MCF 10A (cell line): ENCODE data around the gene CIPC. TPM values are rescaled to one million over a fixed set of nuclear protein-coding genes. Genes with fewer than 3 reads are reported as not detected.

Experiments
- BruUV-seq: library from RNA; stranded (reverse); fragments of 400-500 nt; replicated peaks from 2 replicates; lab custom pipeline; 2021; lab: Mats Ljungman, UMichigan
- CTCF ChIA-PET: fragments of 300-600 bp; sonication (Branson Sonifier 250); formaldehyde crosslinking; extraction: SDS; loops from one replicate; lab custom pipeline; 2021; ENCODE audit warnings: antibody characterized with exemption, inconsistent platforms; lab: Yijun Ruan, JAX
- POLR2A ChIA-PET: fragments of 300-600, 350-650 bp; sonication (Branson Sonifier 250); formaldehyde crosslinking; extraction: SDS; loops from one replicate; lab custom pipeline; 2020; ENCODE audit warnings: antibody characterized with exemption, inconsistent platforms; lab: Yijun Ruan, JAX
- DNase-seq: peaks from one replicate; pipeline ENCODE4 v3.0.0-alpha.2; 2018; ENCODE audit not compliant: unreplicated experiment
- H3K27ac Mint-ChIP-seq: one replicate; pipeline ENCODE4 v1.8.0; 2022; ENCODE audit warnings: mild to moderate bottlenecking, low read depth, mixed read lengths; ENCODE audit not compliant: unreplicated experiment
- H3K27me3 Mint-ChIP-seq: one replicate; pipeline ENCODE4 v1.8.0; 2022; ENCODE audit warnings: mixed read lengths; ENCODE audit not compliant: insufficient read depth, unreplicated experiment
- H3K36me3 Mint-ChIP-seq: one replicate; pipeline ENCODE4 v1.8.0; 2022; ENCODE audit warnings: mild to moderate bottlenecking, moderate library complexity, mixed read lengths; ENCODE audit not compliant: insufficient read depth, unreplicated experiment
- H3K4me1 Mint-ChIP-seq: one replicate; pipeline ENCODE4 v1.8.0; 2022; ENCODE audit warnings: mixed read lengths; ENCODE audit not compliant: insufficient read depth, unreplicated experiment
- H3K4me3 Mint-ChIP-seq: one replicate; pipeline ENCODE4 v1.8.0; 2022; ENCODE audit warnings: mild to moderate bottlenecking, moderate library complexity, mixed read lengths; ENCODE audit not compliant: unreplicated experiment
- H3K9me3 Mint-ChIP-seq: one replicate; pipeline ENCODE4 v1.8.0; 2022; ENCODE audit warnings: mixed read lengths; ENCODE audit not compliant: unreplicated experiment
- intact Hi-C: fragments of 100-400 bp; cut with micrococcal nuclease; formaldehyde crosslinking; loops from 2 replicates; pipeline ENCODE4 v1.14.1; 2022
- total RNA-seq: library from RNA; stranded (reverse); gene quantifications from 2 replicates; pipeline ENCODE4 v1.2.3, GENCODE V29; 2022
- TF ChIP-seq, protein P1 (sequence below): fragments of 200-600 bp; IDR thresholded peaks from one replicate; pipeline ENCODE4 v1.8.0; 2022; ENCODE audit warnings: antibody characterized with exemption, mild to moderate bottlenecking; ENCODE audit not compliant: unreplicated experiment

The CIPC gene
- total RNA-seq, 1 experiment from 2014 or later, result 9.7 TPM

DNA sequence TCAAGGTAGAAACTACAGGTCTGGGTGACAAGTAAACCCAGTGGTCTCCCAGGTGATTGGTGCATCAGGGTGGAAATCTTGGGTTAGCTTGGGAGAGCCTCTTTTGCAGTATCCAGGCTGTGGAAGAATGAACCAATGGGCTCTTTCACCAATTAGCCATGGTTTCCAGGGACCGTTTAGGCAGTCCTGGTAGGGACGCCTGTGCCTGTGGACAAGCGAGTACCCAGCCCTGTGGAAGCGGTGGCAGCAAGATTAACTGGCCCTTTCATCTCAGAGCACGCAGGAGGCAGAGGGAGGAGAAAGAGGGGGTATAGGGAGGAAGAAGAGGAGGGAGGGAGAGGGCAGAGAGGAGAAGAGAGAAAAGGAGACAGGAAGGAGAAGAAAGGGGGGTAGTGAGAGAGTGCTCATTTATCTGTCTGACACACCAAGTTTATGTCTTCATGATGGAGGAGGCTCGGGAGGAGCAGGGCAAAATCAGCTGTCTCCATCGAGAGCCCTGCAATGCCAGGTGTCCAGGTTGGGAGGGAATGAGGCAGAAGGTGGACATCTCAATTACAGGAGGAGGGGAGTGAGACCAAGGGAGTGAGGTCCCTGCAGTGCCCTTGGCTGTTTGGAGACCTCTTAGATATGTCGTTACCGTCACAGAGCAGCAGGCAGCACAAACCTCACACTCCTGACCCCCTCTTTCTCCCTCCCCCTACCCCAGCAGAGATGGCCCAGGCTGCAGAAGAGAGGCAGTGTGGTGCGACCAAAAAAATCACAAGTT lies 48.1 kb downstream of the CIPC start:
- no TSS peak for BruUV-seq
- H3K4me3 Mint-ChIP-seq, result no peak overlapping the region
- H3K9me3 Mint-ChIP-seq, result no peaks in the 10 kb centered on the region
- TF ChIP-seq, protein P1, sequence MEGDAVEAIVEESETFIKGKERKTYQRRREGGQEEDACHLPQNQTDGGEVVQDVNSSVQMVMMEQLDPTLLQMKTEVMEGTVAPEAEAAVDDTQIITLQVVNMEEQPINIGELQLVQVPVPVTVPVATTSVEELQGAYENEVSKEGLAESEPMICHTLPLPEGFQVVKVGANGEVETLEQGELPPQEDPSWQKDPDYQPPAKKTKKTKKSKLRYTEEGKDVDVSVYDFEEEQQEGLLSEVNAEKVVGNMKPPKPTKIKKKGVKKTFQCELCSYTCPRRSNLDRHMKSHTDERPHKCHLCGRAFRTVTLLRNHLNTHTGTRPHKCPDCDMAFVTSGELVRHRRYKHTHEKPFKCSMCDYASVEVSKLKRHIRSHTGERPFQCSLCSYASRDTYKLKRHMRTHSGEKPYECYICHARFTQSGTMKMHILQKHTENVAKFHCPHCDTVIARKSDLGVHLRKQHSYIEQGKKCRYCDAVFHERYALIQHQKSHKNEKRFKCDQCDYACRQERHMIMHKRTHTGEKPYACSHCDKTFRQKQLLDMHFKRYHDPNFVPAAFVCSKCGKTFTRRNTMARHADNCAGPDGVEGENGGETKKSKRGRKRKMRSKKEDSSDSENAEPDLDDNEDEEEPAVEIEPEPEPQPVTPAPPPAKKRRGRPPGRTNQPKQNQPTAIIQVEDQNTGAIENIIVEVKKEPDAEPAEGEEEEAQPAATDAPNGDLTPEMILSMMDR, result no peak
- POLR2A ChIA-PET, result interaction anchor here (0.7 kb wide), 1 partner anchor 53 kb away, joined by 3 read pairs; no protein-coding TSS in a partner anchor
- intact Hi-C loops, result no loop called here
- CTCF ChIA-PET, result interaction anchor here (0.7 to 8.4 kb wide), 6 partner anchors 11 to 271 kb away, joined by 3 to 57 read pairs (median 4); no protein-coding TSS in a partner anchor
- H3K4me1 Mint-ChIP-seq, result no peaks in the 10 kb centered on the region
- DNase-seq, result no peak
- no peaks in the 10 kb centered on the region for H3K36me3 Mint-ChIP-seq
- H3K27ac Mint-ChIP-seq, result no peak overlapping the region
- H3K27me3 Mint-ChIP-seq, result peaks cover 61% of the 10 kb centered on the region

DNA sequence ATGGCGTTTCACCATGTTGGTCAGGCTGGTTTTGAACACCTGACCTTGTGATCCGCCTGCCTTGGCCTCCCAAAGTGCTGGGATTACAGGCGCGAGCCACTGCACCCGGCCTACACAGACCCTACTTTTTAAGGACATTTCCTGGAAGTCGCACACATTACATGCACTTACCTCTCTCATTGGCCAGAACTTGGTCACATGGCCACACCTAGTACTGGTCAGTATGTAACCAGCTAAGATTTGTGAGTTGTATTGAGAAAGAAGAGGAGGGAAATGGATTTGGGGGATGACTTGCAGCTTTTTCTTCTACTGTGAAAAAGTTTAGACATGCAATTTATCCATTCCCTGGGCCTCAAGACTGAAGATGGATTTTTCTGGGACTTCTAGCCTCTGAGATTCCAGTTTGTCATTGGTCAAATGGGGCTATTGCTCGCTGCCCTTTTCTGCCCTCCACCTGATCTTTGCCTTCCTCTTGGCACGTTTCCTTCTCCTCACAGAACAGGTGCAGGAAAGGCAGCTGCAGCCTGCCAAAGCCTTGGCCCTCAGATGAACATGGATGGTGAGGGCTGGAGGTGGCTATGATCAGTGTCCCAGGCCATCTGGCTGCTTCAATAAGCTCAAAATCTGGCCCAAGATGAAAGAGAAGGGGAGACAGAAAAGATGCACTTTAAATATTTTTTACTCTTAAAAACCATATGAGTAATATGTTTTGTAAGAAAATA lies 50.6 kb downstream of the CIPC start:
- Mint-ChIP-seq H3K27me3 (peaks cover 38% of the 10 kb centered on the region), H3K36me3 (no peaks in the 10 kb centered on the region), H3K9me3 (no peaks in the 10 kb centered on the region), H3K4me1 (peaks cover 5% of the 10 kb centered on the region), H3K4me3 (no peak overlapping the region), H3K27ac (no peak overlapping the region)
- CTCF ChIA-PET, result interaction anchor here (0.7 to 8.4 kb wide), 10 partner anchors 13 to 273 kb away, joined by 3 to 153 read pairs (median 11); no protein-coding TSS in a partner anchor
- TF ChIP-seq, protein P1, result no peak
- no peak for DNase-seq
- POLR2A ChIA-PET, result interaction anchor here (0.6 to 1.2 kb wide), 5 partner anchors 11 to 358 kb away, joined by 3 to 4 read pairs (median 3); no protein-coding TSS in a partner anchor
- no TSS peak for BruUV-seq
- intact Hi-C loops, result no loop called here

DNA sequence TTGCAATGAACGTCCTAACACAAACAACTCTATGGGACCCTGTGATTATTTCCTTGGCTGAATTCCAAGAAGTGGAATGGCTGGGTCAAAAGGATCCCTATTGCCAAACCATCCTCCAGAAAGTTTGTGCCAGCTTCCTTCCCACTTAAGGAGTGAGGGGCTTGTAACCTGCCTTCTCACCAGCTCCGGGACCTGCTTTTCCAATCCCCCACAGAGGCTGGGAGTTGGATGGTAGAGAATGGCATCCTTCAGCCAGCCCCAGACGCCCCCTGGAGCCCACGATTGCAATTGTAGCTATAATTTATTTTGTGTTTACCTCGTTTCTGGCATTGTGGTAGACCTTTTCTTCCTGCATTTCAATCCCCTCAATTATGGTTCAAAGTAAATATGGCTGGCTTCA lies 53.2 kb downstream of the CIPC start:
- POLR2A ChIA-PET, result interaction anchor here (0.9 to 2.0 kb wide), 3 partner anchors 22 to 165 kb away, joined by 3 to 7 read pairs (median 5); no protein-coding TSS in a partner anchor
- CTCF ChIA-PET, result interaction anchor here (0.6 to 8.4 kb wide), 46 partner anchors 8 to 589 kb away, joined by 3 to 153 read pairs (median 4); partner anchors contain the start of genes CIPC, SAMD15, TMED8 and TMEM63C
- no TSS peak for BruUV-seq

More for the DNA sequence above, 53.2 kb downstream of the CIPC start:
- Mint-ChIP-seq H3K36me3 (no peaks in the 10 kb centered on the region), H3K27ac (no peak overlapping the region), H3K9me3 (no peaks in the 10 kb centered on the region), H3K27me3 (peaks cover 12% of the 10 kb centered on the region), H3K4me1 (peaks cover 5% of the 10 kb centered on the region), H3K4me3 (no peak overlapping the region)
- intact Hi-C loops, result loop anchor here (5.0 kb wide), 2 partner anchors 306 to 401 kb away; partner anchors contain the start of genes AHSA1 and VIPAS39
- DNase-seq, result peak; percentile 35
- TF ChIP-seq, protein P1, result peak; percentile 35
